22Rv1 (cell line): ENCODE data around the gene SYTL3.

ENCODE experiments used
- CTCF ChIP-seq: fragments of 450-650 bp; IDR thresholded peaks from 2 replicates; pipeline ENCODE4 v1.5.1; 2017; ENCODE audit warnings: mild to moderate bottlenecking
- ZFX ChIP-seq: fragments of 450-650 bp; IDR thresholded peaks from 2 replicates; pipeline ENCODE4 v1.6.1; 2017; ENCODE audit warnings: antibody characterized with exemption, borderline replicate concordance

- TF ChIP-seq CTCF, result no peak
- TF ChIP-seq ZFX, result no peak
Measured at GRCh38 chr6:158772172-158772571, 122.3 kb downstream of the SYTL3 start.
